COLO668 (cell line): Measurements from ENCODE around the gene TTLL13.

Experiments
- DNase-seq: peaks from one replicate; lab custom pipeline; 2025; ENCODE audit not compliant: unreplicated experiment; lab: John Stamatoyannopoulos, UW

TTLL13 gene, protein sequence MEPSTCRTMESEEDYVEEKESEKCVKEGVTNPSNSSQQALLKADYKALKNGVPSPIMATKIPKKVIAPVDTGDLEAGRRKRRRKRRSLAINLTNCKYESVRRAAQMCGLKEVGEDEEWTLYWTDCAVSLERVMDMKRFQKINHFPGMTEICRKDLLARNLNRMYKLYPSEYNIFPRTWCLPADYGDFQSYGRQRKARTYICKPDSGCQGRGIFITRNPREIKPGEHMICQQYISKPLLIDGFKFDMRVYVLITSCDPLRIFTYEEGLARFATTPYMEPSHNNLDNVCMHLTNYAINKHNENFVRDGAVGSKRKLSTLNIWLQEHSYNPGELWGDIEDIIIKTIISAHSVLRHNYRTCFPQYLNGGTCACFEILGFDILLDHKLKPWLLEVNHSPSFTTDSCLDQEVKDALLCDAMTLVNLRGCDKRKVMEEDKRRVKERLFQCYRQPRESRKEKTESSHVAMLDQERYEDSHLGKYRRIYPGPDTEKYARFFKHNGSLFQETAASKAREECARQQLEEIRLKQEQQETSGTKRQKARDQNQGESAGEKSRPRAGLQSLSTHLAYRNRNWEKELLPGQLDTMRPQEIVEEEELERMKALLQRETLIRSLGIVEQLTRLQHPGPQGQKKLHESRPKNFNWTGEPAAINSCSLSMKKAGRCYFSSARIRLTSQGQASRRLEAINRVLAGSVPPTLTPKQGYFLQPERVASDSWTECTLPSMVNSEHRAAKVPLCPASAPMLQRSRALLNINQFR

DNA sequence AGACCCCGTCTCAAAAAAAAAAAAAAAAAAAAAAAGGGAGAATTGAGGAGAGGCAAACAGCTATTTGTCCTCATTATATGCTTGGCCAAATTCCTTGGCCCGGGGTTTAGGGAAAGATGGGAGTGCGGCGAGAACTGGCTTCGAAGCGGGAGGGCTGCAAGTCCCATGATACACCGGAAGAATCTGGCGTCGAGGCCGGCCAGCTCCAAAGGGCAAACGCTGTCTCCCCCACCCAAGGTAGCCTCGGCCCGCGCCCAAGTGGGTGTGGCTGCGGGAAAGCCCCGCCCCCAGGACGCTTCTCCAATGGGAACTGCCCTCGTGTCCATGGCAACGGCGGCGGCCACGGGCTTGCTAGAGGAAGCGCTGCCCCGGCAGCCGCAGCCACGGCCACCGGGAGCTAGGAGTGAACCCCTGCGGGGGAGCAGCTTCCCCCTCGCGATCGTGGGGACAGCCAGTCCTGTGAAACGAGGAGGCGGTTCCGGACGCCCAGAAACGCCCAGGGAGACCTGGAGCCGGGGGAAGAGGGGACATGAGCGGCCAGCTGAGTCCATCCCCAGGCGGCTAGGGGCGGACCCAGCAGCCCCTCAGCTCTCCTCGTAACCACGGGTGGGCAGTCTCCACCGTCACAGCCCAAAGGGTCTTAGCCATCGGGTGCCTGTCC is at the start of gene TTLL13:
Gene TTLL13 (plus strand): TSS at position 354 of the 661 bp plus-strand sequence. CDS start 1,075 bp downstream, outside the sequence.
- DNase-seq, result peak; percentile 93

DNA sequence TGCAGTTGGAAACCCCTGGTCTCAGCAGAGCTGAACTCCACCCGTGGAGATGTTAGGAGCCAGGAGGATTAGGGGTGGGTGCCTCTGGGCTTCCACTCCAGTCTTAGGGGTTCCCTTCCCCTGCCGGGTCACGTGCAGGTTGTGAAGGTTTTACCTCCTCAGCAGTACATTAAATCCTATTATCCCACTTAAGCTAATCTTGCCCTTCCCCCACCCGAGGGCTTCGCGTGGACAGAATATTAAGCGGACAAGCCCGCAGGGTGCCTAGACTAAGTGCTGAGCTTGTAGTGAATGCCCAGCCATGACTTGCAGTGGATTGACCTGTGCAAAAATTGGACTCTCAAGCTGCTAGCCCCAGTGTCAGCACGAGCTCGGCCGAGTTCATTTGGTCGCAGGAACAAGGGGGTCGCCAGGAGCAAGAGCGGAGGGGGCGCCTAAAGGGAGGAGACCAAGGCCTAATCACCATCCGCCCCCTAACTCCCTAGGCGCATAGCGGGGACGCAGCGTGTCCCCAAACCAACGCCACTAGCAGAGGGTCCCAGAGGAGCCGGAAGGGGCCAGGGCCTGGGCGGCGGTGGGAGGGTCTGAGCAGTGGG is 48.7 kb upstream of the TTLL13 start:
- no peak for DNase-seq

DNA sequence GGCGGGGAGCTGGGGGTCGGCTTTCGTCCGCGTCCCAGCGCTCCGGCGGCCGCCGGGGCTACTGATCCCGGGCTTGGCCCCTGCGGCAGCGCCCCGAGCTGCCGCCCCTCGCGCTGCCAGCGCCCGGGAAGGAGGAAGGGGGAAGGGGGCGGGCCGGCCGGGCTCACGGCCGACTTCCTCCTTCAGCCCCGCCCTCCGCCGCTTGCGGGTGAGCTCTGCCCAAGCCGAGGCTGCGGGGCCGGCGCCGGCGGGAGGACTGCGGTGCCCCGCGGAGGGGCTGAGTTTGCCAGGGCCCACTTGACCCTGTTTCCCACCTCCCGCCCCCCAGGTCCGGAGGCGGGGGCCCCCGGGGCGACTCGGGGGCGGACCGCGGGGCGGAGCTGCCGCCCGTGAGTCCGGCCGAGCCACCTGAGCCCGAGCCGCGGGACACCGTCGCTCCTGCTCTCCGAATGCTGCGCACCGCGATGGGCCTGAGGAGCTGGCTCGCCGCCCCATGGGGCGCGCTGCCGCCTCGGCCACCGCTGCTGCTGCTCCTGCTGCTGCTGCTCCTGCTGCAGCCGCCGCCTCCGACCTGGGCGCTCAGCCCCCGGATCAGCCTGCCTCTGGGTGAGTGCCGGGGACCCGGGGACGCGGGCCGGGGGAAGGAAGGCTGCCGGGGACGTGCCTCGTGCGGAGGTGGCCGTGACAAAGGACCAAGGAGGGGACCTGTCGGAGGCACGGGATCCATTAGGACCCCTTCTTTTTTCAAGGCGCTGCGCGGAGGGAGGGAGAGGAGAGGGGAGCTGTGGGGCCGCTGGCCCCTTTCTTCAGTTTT is 48.0 kb upstream of the TTLL13 start, which contains the start of gene SEMA4B:
Gene SEMA4B (plus strand): TSS at position 201 of the 814 bp plus-strand sequence. CDS start 249 bp downstream, at position 450.
- DNase-seq, result peak; percentile 85

DNA sequence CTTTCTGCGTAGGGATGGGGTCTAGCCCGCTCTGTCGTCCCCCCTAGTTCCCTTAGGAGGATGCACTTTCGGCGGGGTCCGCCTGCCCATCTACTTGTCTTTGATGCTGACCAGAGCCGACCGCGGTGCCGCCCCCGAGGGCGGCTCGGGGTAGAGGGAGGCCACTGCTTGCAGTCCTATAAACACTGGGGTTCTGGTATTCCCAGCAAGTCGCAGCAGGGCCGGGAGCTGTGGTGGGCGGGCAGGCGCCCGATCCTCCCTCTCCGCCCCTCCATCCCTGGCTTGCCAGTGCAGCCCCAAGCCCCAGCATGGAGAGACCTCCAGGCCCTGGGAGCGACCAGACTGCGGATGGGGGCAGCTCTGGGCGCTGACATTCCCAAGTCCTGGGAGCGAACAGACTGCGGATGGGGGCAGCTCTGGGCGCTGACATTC is 47.4 kb upstream of the TTLL13 start:
- DNase-seq, result no peak

DNA sequence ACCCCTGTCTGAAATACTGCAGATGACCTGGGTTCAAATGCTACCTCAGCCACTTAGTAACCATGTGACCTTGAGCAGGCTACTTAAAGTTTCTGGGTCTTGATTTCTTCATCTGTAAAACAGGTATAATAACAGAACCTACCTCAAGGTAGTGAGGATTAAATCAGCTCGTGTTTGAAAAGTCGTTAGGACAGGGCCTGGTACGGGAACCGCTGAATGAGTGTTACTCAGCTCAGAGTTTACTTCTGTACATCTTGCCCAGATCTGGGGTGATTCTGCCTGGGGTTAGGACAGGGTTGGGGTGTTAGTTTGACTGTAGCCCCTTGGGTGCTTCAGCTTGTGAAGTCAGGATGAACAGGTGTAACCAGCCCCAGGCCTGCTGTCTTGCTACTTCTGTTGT is 46.4 kb upstream of the TTLL13 start:
- no peak for DNase-seq

DNA sequence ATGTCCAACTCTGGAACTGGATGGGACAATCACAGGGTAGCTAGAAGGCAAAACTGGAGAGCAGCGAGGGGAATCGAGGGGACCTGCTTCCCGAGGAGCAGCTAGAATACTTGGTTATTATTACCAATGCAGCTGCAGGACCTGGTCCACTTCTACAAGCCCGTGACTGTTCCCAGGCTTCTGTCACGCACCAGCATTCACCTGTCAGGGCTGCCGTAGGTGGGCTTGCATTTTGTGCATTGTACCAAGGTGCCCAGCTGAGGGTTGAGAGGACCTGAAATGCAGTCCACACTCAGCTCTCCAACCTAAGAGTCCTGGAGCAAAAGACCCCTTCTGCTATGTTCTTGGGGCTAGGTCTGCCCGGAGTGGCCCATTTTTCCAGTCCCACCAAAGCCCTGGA is 45.9 kb upstream of the TTLL13 start:
- no peak for DNase-seq

DNA sequence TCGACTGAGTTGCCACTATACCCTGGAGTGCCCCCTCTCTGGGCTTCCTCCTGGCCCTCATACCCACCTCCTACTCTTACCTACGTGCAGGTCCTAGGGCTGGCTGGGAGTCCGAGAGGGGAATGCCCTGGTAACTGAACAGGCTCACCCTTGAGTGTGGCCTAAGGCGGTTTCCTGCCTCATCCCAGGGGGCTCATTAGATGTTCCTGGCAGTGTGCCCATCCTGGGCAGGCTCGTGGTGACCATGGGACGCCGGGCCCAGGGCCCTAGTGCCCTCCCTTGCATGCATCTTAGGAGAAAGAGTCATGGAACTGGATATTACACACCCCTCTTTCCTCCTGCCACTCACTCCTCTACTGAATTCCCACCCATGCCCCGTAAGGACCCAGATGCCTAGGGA is 45.4 kb upstream of the TTLL13 start:
- peak; percentile 58 for DNase-seq

DNA sequence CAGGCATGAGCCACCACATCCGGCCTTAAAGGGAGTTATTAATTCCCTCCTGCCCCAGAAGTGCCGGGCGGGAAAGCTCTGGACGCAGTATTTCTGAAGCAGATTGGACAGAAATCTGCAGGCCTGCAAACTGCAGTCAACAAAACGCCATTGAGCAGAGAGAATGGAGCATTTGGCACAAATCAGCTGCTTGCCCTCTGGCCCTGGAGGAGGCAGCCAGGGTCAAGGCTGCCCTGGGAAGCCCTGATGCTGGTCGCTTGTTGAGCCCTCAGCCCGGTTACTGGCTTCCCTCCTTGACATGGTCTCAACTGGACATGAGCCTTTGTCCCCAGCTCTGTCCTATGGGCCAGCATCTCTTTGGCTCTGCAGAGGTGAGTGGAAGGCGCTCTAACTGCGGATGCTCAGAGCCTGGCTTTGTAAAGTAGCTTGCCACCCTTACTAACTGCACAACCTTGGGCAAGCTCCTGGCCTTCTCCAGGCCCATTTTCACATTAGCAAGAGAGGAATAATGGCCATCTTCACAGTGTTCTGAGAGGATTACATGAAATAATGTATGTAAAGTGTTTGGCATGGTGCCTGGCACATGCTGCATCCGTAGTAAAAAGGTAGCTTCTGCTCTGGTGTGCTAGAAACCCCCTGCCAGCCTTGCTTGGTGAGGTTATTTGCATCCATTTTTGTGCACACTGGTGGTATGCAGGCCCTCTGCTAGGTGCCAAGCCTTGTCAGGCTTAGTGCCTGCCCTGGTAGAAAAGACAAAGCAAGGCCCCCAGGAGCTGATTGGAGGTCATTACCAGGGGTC is 44.1 kb upstream of the TTLL13 start:
- no peak for DNase-seq

DNA sequence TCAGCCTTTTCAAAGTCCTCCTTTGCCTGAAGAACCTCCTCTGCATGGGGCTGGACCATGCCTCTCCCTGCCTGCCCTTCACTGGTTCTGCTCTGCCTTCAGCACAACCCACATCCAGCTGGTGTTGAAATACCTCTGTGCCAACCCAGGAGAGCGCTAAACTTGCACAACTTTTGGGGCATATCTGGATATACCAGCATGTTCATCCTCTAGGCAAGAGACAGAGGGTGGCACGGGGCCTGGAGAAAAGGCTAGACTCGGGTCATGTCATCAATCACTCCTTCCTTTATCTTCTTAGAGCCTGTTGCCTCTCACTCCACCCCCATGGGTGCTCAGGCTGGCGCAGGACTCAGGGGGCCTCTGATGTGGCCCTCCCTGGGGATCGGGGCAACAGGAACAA is 43.5 kb upstream of the TTLL13 start:
- DNase-seq, result no peak

DNA sequence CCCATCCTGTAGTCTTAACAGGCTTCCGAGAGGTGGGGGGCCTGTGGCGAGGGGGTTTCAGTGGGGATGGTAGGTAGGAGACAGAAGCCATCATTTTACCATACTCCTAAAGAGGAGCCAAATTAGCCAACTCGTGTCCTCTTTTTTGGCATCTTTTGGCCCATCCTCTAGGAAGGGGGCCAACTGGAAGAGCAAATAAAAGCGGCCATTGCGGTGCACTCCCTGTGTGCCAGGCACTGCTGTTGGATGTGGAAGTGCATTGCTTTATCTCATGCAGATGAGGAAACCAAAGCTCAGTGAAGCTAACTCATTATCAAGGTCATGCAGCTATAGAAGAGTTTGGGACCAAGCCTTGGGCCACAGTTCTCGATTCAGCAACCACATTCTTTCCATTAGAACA is 42.1 kb upstream of the TTLL13 start:
- no peak for DNase-seq

DNA sequence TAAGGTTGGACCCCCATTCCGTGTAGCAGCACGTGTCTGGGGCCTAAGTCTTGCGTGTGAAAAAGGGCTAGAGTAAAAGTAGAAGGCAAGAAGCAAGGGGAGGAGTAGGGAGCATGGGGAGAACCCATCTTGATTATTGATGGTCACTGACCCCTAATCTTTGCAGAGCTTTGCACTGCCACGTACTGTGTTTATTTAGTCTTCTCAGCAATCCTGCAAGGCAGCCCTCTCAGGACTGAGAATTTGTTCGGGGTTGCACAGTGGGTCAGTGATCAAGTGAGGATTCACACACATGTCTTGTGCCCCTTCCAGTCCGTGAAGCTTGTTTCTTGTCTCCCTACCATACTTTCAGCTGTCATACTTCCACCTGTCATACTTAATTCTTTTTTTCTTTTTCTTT is 41.0 kb upstream of the TTLL13 start:
- no peak for DNase-seq

DNA sequence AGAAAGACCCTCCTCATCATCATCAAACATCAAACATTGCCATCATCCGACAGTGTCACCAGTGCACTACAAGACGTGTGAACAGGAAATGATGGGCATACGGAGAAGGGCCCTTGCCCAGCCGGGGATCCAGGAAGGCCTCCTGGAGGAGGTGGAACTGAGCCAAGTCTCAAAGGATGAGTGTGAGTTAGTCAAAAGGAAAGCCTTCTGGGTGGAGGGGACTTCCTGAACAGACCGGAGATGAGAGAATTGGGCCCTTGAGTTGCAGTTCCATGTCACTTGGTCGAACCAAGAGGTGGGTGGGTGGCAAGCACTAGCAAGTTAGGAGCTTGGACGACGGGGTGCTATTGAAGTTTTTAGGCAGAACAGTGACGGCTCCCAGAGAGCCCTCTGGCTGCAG is 39.8 kb upstream of the TTLL13 start:
- no peak for DNase-seq

DNA sequence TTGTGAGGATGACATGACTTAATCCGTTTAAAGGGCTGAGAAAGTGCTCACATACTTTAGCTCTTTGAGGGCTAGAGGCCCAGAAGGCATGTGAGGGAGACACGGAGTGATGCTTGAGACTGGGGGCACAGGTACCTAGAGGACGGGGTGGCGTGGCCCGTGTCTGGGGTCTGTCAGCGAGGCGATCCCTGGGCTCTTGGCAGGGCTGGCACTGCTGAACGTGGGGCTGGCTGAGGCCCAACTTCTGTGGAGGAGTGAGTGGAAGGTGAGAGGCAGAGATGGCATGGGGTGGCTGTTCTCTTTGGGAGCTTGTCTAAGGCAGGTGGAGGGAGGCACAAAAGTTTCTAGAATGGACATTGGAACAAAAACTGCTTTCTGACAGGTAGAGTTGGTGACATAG is 38.8 kb upstream of the TTLL13 start:
- no peak for DNase-seq

DNA sequence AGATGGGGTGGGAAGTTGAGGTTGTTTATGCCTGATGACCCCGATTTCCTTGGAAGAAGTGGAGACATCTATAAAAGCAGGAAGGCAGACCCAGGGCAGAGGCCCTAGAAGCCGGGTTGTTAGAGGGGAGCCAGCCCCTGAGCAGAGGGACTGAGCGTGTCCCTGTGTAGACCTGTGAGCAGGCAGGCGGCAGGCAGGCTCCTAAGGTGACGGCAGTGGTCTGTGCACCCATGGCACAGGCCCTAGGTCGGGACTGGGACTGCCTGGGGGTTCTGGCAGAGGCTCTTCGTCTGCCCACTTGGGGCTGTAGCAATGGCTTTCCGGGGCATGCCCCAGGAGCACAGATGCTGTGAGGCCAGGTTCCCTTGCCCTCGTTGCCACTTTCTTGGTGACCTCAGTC is 38.3 kb upstream of the TTLL13 start:
- DNase-seq, result no peak

DNA sequence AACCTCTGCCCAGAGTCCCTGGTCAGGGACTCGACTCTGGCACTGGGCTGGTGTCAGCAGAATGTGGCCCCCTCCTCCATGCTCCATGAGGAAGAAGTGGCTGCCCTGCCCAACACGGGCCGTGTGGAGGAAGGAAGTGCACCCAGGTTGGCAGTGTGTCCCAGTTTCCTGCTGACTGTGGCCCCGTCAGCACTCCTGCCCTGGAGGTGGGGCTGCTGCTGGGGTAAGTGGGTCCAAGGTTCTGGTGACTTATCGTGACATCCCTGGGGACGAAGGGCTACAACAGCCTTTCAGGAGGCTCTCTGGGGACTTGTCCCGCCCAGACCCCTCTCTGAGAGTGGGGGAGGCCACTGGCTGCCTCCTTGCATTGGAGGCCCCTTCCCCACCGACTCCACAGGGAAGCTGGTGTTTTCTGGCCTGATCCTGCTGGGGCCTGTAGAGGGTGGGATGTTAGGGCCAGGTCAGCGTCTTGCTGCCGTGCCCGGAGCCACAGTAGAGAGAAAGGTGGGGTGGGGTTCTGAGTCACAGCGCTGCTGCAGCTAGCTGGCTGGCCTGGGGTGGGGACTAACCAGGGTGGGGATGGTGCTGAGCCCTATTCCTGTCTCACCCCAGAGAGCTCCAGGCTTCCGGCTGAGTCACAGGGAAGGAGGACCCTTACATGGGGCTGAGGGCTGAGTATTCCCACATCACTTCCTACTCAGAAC is 37.8 kb upstream of the TTLL13 start:
- DNase-seq, result no peak

DNA sequence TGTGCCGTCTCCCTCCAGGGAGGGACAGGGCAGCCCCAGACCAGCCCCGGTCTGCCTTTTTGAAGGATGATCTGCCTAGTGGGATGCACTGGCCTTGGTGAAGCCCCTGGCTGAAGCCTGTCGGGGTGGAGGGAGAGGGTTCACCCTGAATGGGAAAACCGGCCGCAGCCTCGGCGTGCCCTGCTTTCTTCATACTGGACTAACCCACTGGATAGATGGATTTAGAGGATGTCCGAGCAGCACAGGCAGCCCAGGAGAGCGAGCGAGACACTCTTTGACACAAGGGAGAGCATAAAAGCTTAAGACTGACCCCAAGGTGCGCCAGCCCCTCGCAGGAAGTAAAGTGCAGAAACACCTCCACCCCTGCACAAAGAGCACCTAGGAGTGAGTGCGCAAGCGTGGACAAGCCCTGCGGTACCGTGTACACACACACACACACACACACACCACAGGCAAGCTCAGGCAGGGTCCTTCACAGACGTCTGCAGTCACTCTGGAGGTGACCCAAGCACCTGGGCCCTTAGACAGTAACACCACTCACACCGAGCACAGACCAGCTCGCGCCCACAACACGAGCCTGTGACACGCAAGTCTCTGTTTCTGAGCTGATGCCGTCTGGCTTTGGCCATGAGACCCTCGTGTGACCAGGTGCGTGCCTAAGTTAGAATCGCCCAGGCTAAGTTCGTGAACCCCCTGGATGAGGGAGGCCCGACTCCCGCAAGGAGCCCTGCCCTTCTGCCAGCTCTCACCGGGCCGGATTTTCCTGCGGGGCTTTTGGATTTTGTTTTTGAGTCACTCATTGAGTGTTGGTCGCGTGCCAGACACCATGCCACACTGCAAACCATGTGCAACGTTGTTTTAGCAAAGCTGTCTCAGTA is 36.9 kb upstream of the TTLL13 start:
- no peak for DNase-seq

DNA sequence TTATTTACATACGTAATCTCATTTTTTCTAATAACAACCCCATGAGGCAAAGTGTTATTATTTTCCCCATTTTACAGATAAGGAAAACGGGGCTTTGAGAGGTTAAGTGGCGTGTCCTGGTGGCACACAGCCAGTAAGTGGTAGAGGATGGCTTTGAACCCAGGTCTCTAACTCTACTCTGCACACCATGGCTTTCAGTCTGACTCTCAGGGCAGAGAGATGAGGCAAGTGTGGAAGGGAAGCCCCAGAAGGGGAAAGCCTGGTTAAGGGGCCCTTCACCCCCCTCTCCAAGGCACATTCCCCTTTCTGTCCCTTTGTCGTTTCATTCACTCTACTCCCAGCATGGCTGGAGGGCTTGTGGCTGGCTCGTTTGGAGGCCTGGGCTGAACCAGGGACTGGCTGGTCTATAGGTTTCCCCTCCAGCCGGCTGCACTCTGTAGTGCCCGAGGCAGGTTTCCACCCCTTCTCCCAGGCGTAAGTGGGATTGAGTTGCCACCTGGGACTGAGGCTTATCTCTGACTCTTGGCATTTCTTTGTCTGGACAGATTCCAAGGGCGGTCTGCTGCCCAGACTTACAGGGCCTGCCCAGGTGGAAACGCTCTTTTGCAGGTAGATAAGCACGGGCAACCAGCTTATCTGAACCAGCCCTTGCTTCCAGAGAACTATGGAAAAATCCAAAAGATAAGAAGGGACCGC is 36.1 kb upstream of the TTLL13 start:
- no peak for DNase-seq

DNA sequence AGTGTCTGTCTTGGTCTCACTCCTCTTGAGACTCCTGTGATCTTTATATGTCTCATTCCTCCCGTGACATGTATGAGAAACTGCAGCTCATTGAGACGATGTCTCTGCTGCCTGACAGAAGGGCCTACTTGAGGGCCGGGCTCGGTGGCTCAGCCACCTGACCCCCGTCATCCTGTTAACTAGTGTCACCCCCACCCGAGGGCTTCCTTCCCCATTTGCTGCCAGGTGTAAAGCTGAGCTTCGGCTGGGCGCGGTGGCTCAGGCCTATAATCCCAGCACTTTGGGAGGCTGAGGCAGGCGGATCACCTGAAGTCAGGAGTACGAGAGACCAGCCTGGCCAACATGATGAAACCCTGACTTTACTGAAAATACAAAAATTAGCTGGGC is 35.5 kb upstream of the TTLL13 start:
- DNase-seq, result no peak
